GM12878 (cell line): ENCODE measurements around the gene ACSL3. TPM values are rescaled to one million over a fixed set of nuclear protein-coding genes. Genes with fewer than 3 reads are reported as not detected.
A peak's percentile ranks its signal among the peaks of the same experiment; 100 is the strongest.

Experiments used
- NBN ChIP-seq: fragments of 450-650 bp; IDR thresholded peaks from 2 replicates; pipeline ENCODE4 v1.6.1; 2016
- RAD21 ChIP-seq: IDR thresholded peaks from 2 replicates; pipeline ENCODE4 v1.6.1; 2011; ENCODE audit warnings: mild to moderate bottlenecking, low read depth, low read length, moderate library complexity; ENCODE audit not compliant: insufficient read depth
- ZNF622 ChIP-seq: fragments of 450-650 bp; IDR thresholded peaks from 2 replicates; pipeline ENCODE4 v1.6.1; 2017; ENCODE audit warnings: mild to moderate bottlenecking, inconsistent platforms
- polyA plus RNA-seq, 11 experiments: library from polyadenylated mRNA; depleted of rRNA in 4 of 11; unstranded in 6 of 11; stranded (reverse) in 5 of 11; fragments of >200 nt; fragmentation: Nextera tagmentation in 4 of 11; fragmentation: Illumina TruSeq in 1 of 11; extraction: Ambion mirVana in 4 of 11; extraction: Trizol in 1 of 11; gene quantifications; 1 replicate in 1 of 11; 2 replicates in 10 of 11; pipeline versions ENCODE4 v1.2.1 to v1.2.3, GENCODE V29; 2011 to 2016; ENCODE audit warnings: inconsistent platforms in 2 of 11, missing spikeins in 2 of 11, low read depth in 1 of 11
- total RNA-seq, 4 experiments: library from RNA; depleted of rRNA in 3 of 4; stranded (reverse); fragments of >200 nt in 3 of 4; fragmentation: Illumina TruSeq in 1 of 4; extraction: Trizol in 1 of 4; gene quantifications; 2 replicates each; pipeline versions ENCODE4 v1.2.1 to v1.2.3, GENCODE V29; 2013 to 2021
- TF ChIP-seq, protein P1 (sequence below), 3 experiments: IDR thresholded peaks in 2 of 3; conservative IDR thresholded peaks in 1 of 3; 2 replicates each; pipeline ENCODE4 v1.5.1; 2011; ENCODE audit warnings: low read depth in 3 of 3, low read length in 3 of 3, mild to moderate bottlenecking in 3 of 3, control low read depth in 2 of 3, moderate library complexity in 2 of 3, inconsistent platforms in 1 of 3, mixed read lengths in 1 of 3; ENCODE audit not compliant: control insufficient read depth in 2 of 3, insufficient read depth in 1 of 3; ENCODE audit errors: extremely low read depth in 1 of 3
- TF ChIP-seq, protein P2 (sequence below): fragments of 450-650 bp; IDR thresholded peaks from 2 replicates; pipeline ENCODE4 v1.6.1; 2017; ENCODE audit warnings: mild to moderate bottlenecking, moderate library complexity

ACSL3 gene
- total and polyA plus RNA-seq, 10 of the 15 experiments (the other 5 are each of a cell fraction or from before 2014, with no cell fraction given): 15.6 to 83.9 (median 56.7) TPM

DNA sequence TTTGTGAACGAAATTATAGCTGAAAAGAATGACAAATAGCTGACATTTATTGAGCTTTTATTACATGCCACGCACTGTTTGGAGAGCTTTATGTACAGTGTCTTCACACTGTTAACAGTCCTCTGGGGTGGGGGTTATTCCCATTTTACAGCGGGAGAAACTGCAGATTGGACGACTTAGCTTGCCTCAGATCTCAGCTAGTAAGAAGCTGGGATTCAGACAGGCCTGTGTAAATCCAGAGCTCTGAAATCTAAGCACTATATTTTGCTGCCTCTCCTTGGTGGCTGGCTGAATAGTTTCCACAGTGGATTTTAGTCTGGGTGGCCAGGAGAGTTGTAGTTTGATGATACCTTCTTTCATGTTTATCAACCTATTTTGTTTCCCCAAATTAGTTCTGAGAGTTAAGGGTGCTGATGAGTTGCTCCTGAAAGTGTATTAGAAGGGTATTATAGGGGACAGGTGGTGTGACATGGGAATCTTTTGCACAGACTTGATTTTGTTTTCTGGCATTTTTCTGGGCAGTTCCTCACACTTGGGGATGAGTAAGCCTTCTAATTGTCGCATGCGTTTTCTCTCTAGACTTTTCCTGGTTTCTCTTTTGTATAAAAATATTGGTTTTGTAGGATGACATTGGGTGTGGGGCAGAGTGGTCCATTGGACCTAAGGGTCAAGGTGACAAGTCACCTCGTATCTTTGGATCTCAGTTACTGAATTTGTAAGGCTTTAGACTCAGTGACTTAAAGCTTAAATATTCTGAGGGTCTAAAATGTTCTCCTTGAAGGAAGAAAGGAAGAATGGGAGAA, 1.5 kb downstream of the ACSL3 start (continued):
- TF ChIP-seq, protein P1, sequence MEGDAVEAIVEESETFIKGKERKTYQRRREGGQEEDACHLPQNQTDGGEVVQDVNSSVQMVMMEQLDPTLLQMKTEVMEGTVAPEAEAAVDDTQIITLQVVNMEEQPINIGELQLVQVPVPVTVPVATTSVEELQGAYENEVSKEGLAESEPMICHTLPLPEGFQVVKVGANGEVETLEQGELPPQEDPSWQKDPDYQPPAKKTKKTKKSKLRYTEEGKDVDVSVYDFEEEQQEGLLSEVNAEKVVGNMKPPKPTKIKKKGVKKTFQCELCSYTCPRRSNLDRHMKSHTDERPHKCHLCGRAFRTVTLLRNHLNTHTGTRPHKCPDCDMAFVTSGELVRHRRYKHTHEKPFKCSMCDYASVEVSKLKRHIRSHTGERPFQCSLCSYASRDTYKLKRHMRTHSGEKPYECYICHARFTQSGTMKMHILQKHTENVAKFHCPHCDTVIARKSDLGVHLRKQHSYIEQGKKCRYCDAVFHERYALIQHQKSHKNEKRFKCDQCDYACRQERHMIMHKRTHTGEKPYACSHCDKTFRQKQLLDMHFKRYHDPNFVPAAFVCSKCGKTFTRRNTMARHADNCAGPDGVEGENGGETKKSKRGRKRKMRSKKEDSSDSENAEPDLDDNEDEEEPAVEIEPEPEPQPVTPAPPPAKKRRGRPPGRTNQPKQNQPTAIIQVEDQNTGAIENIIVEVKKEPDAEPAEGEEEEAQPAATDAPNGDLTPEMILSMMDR (IDR thresholded peaks at IDR 0.05 in 2 of 3, conservative IDR thresholded peaks at IDR 0.05 in 1 of 3; ENCODE audit: control insufficient read depth in 2 of 3, extremely low read depth in 1 of 3, insufficient read depth in 1 of 3, low read depth in 3 of 3, low read length in 3 of 3): peak in 1 of 3 experiments; percentile 45; a peak in 2 of 6 replicates
- no peak for TF ChIP-seq ZNF622
- peak; percentile 40 for TF ChIP-seq RAD21
- no peak for TF ChIP-seq NBN
- TF ChIP-seq, protein P2, sequence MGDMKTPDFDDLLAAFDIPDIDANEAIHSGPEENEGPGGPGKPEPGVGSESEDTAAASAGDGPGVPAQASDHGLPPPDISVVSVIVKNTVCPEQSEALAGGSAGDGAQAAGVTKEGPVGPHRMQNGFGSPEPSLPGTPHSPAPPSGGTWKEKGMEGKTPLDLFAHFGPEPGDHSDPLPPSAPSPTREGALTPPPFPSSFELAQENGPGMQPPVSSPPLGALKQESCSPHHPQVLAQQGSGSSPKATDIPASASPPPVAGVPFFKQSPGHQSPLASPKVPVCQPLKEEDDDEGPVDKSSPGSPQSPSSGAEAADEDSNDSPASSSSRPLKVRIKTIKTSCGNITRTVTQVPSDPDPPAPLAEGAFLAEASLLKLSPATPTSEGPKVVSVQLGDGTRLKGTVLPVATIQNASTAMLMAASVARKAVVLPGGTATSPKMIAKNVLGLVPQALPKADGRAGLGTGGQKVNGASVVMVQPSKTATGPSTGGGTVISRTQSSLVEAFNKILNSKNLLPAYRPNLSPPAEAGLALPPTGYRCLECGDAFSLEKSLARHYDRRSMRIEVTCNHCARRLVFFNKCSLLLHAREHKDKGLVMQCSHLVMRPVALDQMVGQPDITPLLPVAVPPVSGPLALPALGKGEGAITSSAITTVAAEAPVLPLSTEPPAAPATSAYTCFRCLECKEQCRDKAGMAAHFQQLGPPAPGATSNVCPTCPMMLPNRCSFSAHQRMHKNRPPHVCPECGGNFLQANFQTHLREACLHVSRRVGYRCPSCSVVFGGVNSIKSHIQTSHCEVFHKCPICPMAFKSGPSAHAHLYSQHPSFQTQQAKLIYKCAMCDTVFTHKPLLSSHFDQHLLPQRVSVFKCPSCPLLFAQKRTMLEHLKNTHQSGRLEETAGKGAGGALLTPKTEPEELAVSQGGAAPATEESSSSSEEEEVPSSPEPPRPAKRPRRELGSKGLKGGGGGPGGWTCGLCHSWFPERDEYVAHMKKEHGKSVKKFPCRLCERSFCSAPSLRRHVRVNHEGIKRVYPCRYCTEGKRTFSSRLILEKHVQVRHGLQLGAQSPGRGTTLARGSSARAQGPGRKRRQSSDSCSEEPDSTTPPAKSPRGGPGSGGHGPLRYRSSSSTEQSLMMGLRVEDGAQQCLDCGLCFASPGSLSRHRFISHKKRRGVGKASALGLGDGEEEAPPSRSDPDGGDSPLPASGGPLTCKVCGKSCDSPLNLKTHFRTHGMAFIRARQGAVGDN: no peak
